Mesenchymal stem cell (in vitro differentiated cells and primary cell): Measurements from ENCODE around the gene COPA.

Source experiments
- DNase-seq: peaks from one replicate; pipeline ENCODE4 v3.0.0-alpha.2; 2013
- H2AFZ ChIP-seq: one replicate; pipeline ENCODE4 v1.6.1; 2013; ENCODE audit warnings: low read depth, mild to moderate bottlenecking, control low read depth, inconsistent platforms, low read length, moderate library complexity
- H2AK5ac ChIP-seq: 2 replicates; pipeline ENCODE4 v1.6.1; 2013; ENCODE audit warnings: low read length, moderate library complexity, mild to moderate bottlenecking, inconsistent platforms; ENCODE audit not compliant: severe bottlenecking
- H2BK120ac ChIP-seq: one replicate; pipeline ENCODE4 v1.6.1; 2013; ENCODE audit warnings: low read depth, mild to moderate bottlenecking, inconsistent platforms, low read length, moderate library complexity
- H2BK12ac ChIP-seq, 2 experiments: one replicate each; pipeline ENCODE4 v1.6.1; 2013; ENCODE audit warnings: inconsistent platforms in 2 of 2, low read length in 2 of 2, mild to moderate bottlenecking in 2 of 2, moderate library complexity in 2 of 2, control low read depth in 1 of 2
- H2BK15ac ChIP-seq: one replicate; pipeline ENCODE4 v1.6.1; 2013; ENCODE audit warnings: mild to moderate bottlenecking, low read depth, inconsistent platforms; ENCODE audit not compliant: poor library complexity, severe bottlenecking
- H2BK5ac ChIP-seq: 2 replicates; pipeline ENCODE4 v1.6.1; 2013; ENCODE audit warnings: low read depth, mild to moderate bottlenecking, low read length, control low read depth, inconsistent platforms; ENCODE audit not compliant: poor library complexity, severe bottlenecking
- H3K14ac ChIP-seq, 2 experiments: one replicate each; pipeline ENCODE4 v1.6.1; 2013; ENCODE audit warnings: inconsistent platforms in 2 of 2, low read length in 2 of 2, control low read depth in 1 of 2, mild to moderate bottlenecking in 1 of 2, moderate library complexity in 1 of 2
- H3K18ac ChIP-seq, 2 experiments: one replicate each; pipeline ENCODE4 v1.6.1; 2013; ENCODE audit warnings: inconsistent platforms in 2 of 2, low read length in 2 of 2, control low read depth in 1 of 2, low read depth in 1 of 2, mild to moderate bottlenecking in 1 of 2
- H3K23ac ChIP-seq, 2 experiments: one replicate each; pipeline ENCODE4 v1.6.1; 2013; ENCODE audit warnings: inconsistent platforms in 2 of 2, low read length in 2 of 2, mild to moderate bottlenecking in 2 of 2, moderate library complexity in 2 of 2, control low read depth in 1 of 2
- H3K27ac ChIP-seq: 2 replicates; pipeline ENCODE4 v1.5.1; 2013; ENCODE audit warnings: mild to moderate bottlenecking, moderate library complexity, low read length, control low read depth, inconsistent platforms; ENCODE audit not compliant: poor library complexity, severe bottlenecking
- H3K27me3 ChIP-seq, 2 experiments: 2 replicates each; pipeline versions ENCODE4 v1.6.1 to v1.7.0; 2013; ENCODE audit warnings: low read length in 2 of 2, mild to moderate bottlenecking in 2 of 2, moderate library complexity in 2 of 2, control low read depth in 1 of 2, inconsistent platforms in 1 of 2; ENCODE audit not compliant: control insufficient read depth in 1 of 2, insufficient read depth in 1 of 2
- H3K36me3 ChIP-seq, 2 experiments: 2 replicates each; pipeline versions ENCODE4 v1.6.1 to v1.7.0; 2013; ENCODE audit warnings: low read length in 2 of 2, control low read depth in 1 of 2, inconsistent platforms in 1 of 2, low read depth in 1 of 2, mild to moderate bottlenecking in 1 of 2; ENCODE audit not compliant: insufficient read depth in 2 of 2, control insufficient read depth in 1 of 2
- H3K4ac ChIP-seq, 2 experiments: one replicate each; pipeline ENCODE4 v1.6.1; 2013; ENCODE audit warnings: inconsistent platforms in 2 of 2, low read length in 2 of 2, mild to moderate bottlenecking in 2 of 2, moderate library complexity in 2 of 2, control low read depth in 1 of 2, low read depth in 1 of 2
- H3K4me1 ChIP-seq: 2 replicates; pipeline ENCODE4 v1.6.1; 2013; ENCODE audit warnings: low read depth, low read length, control low read depth; ENCODE audit not compliant: control insufficient read depth, insufficient read depth
- H3K4me2 ChIP-seq: 2 replicates; pipeline ENCODE4 v1.6.1; 2013; ENCODE audit warnings: low read length, mild to moderate bottlenecking, inconsistent platforms; ENCODE audit not compliant: poor library complexity, severe bottlenecking
- H3K4me3 ChIP-seq, 2 experiments: 2 replicates each; pipeline versions ENCODE4 v1.5.1 to v1.7.0; 2013; ENCODE audit warnings: low read length in 2 of 2, mild to moderate bottlenecking in 2 of 2, control low read depth in 1 of 2, low read depth in 1 of 2; ENCODE audit not compliant: insufficient read depth in 1 of 2
- H3K79me1 ChIP-seq: replicated peaks from 2 replicates; pipeline ENCODE4 v1.6.1; 2013; ENCODE audit warnings: mild to moderate bottlenecking, control low read depth, low read length, inconsistent platforms; ENCODE audit not compliant: poor library complexity, severe bottlenecking
- H3K9ac ChIP-seq: 2 replicates; pipeline ENCODE4 v1.7.0; 2013; ENCODE audit warnings: mild to moderate bottlenecking, low read length, moderate library complexity
- H3K9me3 ChIP-seq: 2 replicates; pipeline ENCODE4 v1.7.0; 2013; ENCODE audit warnings: mild to moderate bottlenecking, low read length; ENCODE audit not compliant: control insufficient read depth
- H4K8ac ChIP-seq: one replicate; pipeline ENCODE4 v1.6.1; 2013; ENCODE audit warnings: inconsistent platforms, mild to moderate bottlenecking, low read length, moderate library complexity
- H4K91ac ChIP-seq: one replicate; pipeline ENCODE4 v1.6.1; 2013; ENCODE audit warnings: mild to moderate bottlenecking, low read length, inconsistent platforms
- WGBS: methylation state at CpG from one replicate; pipeline ENCODE4 v1.1.7; 2013; ENCODE audit warnings: mixed read lengths; 5-methylcytosine and 5-hydroxymethylcytosine counted together

COPA gene

DNA sequence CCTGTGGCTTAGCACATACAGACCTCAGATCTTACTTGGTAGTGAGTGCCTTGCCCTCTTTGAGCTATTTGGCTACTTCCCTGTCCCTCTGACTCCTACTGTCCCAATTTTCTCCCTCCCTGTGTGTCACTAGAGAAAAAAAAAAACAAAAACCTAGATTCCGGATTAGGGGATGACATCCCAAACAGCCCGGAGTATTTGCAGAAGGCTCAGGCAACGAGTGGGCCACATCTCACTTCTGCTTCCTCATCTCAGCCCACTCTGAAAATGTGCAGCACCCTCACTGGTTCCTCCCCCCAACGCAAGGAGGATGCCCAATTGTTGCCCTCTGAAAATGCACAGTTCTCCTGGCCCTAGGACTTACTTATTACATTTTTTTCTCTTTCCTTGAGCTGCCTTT, 28.7 kb upstream of the COPA start:
- H3K4me1 ChIP-seq, result peaks cover 13% of the 10 kb centered on the region
- no peak overlapping the region for H3K14ac ChIP-seq
- no peak overlapping the region for H3K9ac ChIP-seq
- no peaks in the 10 kb centered on the region for H3K79me1 ChIP-seq
- H2AFZ ChIP-seq, result no peak overlapping the region
- no peak overlapping the region for H2AK5ac ChIP-seq
- H2BK12ac ChIP-seq, result no peak overlapping the region
- H3K4ac ChIP-seq, result no peak overlapping the region
- H3K18ac ChIP-seq, result no peak overlapping the region
- DNase-seq, result no peak
- H2BK5ac ChIP-seq, result no peak overlapping the region
- H3K9me3 ChIP-seq, result no peaks in the 10 kb centered on the region
- H3K27me3 ChIP-seq, result peaks cover 14 to 32% of the 10 kb centered on the region in 2 experiments
- H3K4me2 ChIP-seq, result no peak overlapping the region
- 84% methylated on average over 4 of the region's 4 CpGs for WGBS
- H3K23ac ChIP-seq, result no peak overlapping the region
- H4K8ac ChIP-seq, result no peak overlapping the region
- H2BK120ac ChIP-seq, result no peak overlapping the region
- no peak overlapping the region for H4K91ac ChIP-seq
- H3K4me3 ChIP-seq, result no peak overlapping the region
- H2BK15ac ChIP-seq, result no peak overlapping the region
- H3K36me3 ChIP-seq, result peaks cover 0 to 3% of the 10 kb centered on the region in 2 experiments
- no peak overlapping the region for H3K27ac ChIP-seq

- no peak overlapping the region for H2BK15ac ChIP-seq
- peaks cover 0 to 3% of the 10 kb centered on the region in 2 experiments for H3K36me3 ChIP-seq
- no peak overlapping the region for H2AK5ac ChIP-seq
- DNase-seq, result no peak
- H3K18ac ChIP-seq, result no peak overlapping the region
- H2BK5ac ChIP-seq, result no peak overlapping the region
- H4K8ac ChIP-seq, result no peak overlapping the region
- H3K4ac ChIP-seq, result no peak overlapping the region
- H3K79me1 ChIP-seq, result no peaks in the 10 kb centered on the region
- no peak overlapping the region for H3K4me3 ChIP-seq
- no peak overlapping the region for H2AFZ ChIP-seq
- peaks cover 13% of the 10 kb centered on the region for H3K4me1 ChIP-seq
- no peak overlapping the region for H2BK12ac ChIP-seq
- no peak overlapping the region for H2BK120ac ChIP-seq
- no peak overlapping the region for H4K91ac ChIP-seq
- no peak overlapping the region for H3K9ac ChIP-seq
- no peak overlapping the region for H3K14ac ChIP-seq
- no peak overlapping the region for H3K23ac ChIP-seq
- H3K27me3 ChIP-seq, result peaks cover 14 to 34% of the 10 kb centered on the region in 2 experiments
- no peak overlapping the region for H3K27ac ChIP-seq
- H3K9me3 ChIP-seq, result no peaks in the 10 kb centered on the region
- no peak overlapping the region for H3K4me2 ChIP-seq
Observed at GRCh38 chr1:160371346-160371631, 28.2 kb upstream of the COPA start.

DNA sequence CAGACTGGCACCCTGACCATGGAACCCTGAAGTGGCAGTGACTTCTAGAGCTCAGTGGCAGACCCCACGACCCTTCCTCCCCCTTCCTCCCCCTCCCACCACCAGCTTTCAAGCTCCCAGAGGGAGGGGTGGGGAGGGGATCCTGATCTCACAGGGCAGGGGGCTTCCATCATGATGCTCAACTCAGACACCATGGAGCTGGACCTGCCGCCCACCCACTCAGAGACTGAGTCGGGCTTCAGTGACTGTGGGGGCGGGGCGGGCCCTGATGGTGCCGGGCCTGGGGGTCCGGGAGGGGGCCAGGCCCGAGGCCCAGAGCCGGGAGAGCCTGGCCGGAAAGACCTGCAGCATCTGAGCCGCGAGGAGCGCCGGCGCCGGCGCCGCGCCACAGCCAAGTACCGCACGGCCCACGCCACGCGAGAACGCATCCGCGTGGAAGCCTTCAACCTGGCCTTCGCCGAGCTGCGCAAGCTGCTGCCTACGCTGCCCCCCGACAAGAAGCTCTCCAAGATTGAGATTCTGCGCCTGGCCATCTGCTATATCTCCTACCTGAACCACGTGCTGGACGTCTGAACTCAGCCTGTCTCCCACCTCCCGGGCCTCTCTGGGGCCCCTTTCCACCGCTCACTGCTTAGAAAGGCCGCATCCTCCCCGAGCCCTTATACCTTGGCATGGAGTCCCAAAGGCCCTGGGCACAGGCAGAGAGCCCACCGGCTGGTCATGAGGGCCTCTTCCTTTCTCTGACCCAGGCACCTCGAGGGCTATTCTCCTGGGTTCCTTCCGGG, 27.7 kb upstream of the COPA start:
- Histone ChIP-seq H3K27me3 (peaks cover 14 to 37% of the 10 kb centered on the region in 2 experiments), H3K79me1 (no peaks in the 10 kb centered on the region), H3K18ac (no peak overlapping the region), H3K27ac (no peak overlapping the region), H2AFZ (no peak overlapping the region), H4K8ac (no peak overlapping the region), H3K4ac (no peak overlapping the region), H3K23ac (no peak overlapping the region), H3K14ac (no peak overlapping the region), H2BK12ac (no peak overlapping the region), H2AK5ac (no peak overlapping the region), H3K4me2 (no peak overlapping the region), H3K9ac (no peak overlapping the region), H3K4me1 (peaks cover 8% of the 10 kb centered on the region), H3K9me3 (no peaks in the 10 kb centered on the region), H2BK5ac (no peak overlapping the region), H2BK120ac (no peak overlapping the region), H2BK15ac (no peak overlapping the region), H3K4me3 (no peak overlapping the region), H3K36me3 (peaks cover 0 to 3% of the 10 kb centered on the region in 2 experiments), H4K91ac (no peak overlapping the region)
- WGBS, result 91% methylated on average over 39 of the region's 42 CpGs
- DNase-seq, result no peak

DNA sequence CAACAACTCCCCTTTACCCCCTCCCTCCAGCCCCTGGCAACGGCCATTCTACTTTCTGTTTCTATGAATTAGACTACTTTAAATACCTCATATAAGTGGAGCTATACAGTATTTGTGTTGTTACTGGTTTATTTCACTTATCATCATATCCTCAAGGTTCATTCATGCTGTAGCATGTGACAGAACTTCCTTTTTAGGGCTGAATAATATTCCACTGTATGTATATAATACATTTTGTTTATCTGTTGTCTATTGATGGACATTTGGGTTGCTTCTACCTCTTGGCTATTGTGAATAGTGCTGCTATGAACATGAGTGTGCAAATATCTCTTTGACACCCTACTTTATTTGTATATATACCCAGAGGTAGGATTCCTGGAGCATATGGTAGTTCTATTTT, 26.0 kb upstream of the COPA start:
- Histone ChIP-seq H2AK5ac (no peak overlapping the region), H2BK12ac (no peak overlapping the region), H3K79me1 (no peaks in the 10 kb centered on the region), H4K8ac (no peak overlapping the region), H4K91ac (no peak overlapping the region), H2BK120ac (no peak overlapping the region), H3K36me3 (peaks cover 0 to 3% of the 10 kb centered on the region in 2 experiments), H3K4me1 (no peaks in the 10 kb centered on the region), H3K27me3 (peaks cover 14 to 37% of the 10 kb centered on the region in 2 experiments), H3K18ac (no peak overlapping the region), H3K4me2 (no peak overlapping the region), H2AFZ (no peak overlapping the region), H3K23ac (no peak overlapping the region), H3K14ac (no peak overlapping the region), H2BK15ac (no peak overlapping the region), H3K9ac (no peak overlapping the region), H3K9me3 (no peaks in the 10 kb centered on the region), H2BK5ac (no peak overlapping the region), H3K27ac (no peak overlapping the region), H3K4ac (no peak overlapping the region), H3K4me3 (no peak overlapping the region)
- no CpG with 5 or more reads among the region's 1 CpG for WGBS
- no peak for DNase-seq
